Skeletal muscle satellite cell (primary cell): ENCODE measurements around the gene PSMC6.
"Not testable (repeated sequence)": the region's sequence is repeated elsewhere in the genome, so short reads cannot be mapped to it uniquely, and the experiment has no call there.

Experiments
- H3K27me3 ChIP-seq: 2 replicates; pipeline ENCODE4 v1.7.0; 2013; ENCODE audit warnings: low read length; ENCODE audit not compliant: control insufficient read depth, insufficient read depth
- H3K36me3 ChIP-seq: 2 replicates; pipeline ENCODE4 v1.7.0; 2013; ENCODE audit warnings: mild to moderate bottlenecking, control low read depth, low read length; ENCODE audit not compliant: insufficient read depth
- H3K4me1 ChIP-seq: 2 replicates; pipeline ENCODE4 v1.7.0; 2013; ENCODE audit warnings: low read length; ENCODE audit not compliant: control insufficient read depth, insufficient read depth
- H3K4me2 ChIP-seq: 2 replicates; pipeline ENCODE4 v1.7.0; 2013; ENCODE audit warnings: mild to moderate bottlenecking, low read length
- H3K4me3 ChIP-seq: 2 replicates; pipeline ENCODE4 v1.7.0; 2013; ENCODE audit warnings: low read length
- H3K9ac ChIP-seq: 2 replicates; pipeline ENCODE4 v1.7.0; 2013; ENCODE audit warnings: mild to moderate bottlenecking, low read depth, low read length, moderate library complexity
- H3K9me3 ChIP-seq: replicated peaks from 2 replicates; pipeline ENCODE4 v1.7.0; 2013; ENCODE audit warnings: mild to moderate bottlenecking, control low read depth, low read length

PSMC6 gene

DNA sequence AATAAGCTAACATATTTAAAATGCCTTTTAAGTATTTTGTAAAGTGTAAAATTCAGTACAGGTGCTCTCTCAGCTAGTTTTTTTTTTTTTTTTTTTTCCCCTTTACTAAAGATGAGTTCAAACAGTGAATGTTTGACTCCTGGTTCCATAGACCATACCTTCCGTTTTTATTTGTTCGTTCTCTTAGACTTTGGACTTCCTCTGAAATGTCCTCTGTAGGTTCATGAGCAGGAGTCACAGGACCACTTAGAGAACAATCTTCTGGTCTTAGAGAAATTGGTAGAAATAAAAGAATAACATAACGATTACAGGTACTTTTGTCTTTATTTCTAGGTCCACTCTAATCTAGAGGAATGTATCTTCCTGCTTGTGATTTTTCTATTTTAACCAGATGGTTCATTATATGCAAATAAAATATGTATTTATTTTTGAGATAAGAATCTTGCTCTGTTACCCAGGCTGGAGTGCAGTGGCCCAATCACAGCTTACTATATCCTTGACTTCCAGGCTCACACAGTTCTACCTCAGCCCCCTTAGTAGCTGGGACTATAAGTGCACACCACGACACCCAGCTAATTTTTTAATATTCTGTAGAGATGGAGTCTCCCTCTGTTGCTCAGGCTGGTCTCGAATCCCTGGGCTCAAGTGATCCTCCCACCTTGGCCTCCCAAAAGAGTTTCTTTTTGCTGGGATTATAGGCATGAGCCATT lies 48.8 kb downstream of the PSMC6 start:
- Histone ChIP-seq H3K9me3 (no peaks in the 10 kb centered on the region), H3K36me3 (peaks cover 6% of the 10 kb centered on the region), H3K4me3 (no peak overlapping the region), H3K4me1 (no peaks in the 10 kb centered on the region), H3K9ac (no peak overlapping the region), H3K27me3 (no peaks in the 10 kb centered on the region), H3K4me2 (no peak overlapping the region)

DNA sequence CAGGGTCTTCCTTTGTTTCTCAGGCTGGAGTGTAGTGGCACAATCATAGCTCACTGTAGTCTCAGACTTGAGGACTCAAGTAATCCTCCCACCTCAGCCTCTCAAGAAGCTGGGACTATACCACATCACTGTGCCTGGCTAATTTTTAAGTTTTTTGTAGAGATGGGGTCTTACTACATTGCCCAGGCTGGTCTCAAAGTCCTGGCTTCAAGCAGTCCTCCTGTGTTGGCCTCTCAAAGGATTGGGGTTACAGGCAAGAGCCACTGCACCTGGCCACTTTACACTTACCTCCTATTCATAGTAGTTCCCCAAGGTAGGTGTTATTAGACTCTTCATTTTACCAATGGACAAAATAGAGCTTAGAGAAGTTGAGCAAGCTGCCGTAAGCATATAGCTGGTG lies 52.1 kb downstream of the PSMC6 start:
- Histone ChIP-seq H3K9me3 (no peaks in the 10 kb centered on the region), H3K27me3 (no peaks in the 10 kb centered on the region), H3K4me1 (no peaks in the 10 kb centered on the region), H3K4me2 (no peak overlapping the region), H3K9ac (no peak overlapping the region), H3K4me3 (no peak overlapping the region), H3K36me3 (peaks cover 6% of the 10 kb centered on the region)

DNA sequence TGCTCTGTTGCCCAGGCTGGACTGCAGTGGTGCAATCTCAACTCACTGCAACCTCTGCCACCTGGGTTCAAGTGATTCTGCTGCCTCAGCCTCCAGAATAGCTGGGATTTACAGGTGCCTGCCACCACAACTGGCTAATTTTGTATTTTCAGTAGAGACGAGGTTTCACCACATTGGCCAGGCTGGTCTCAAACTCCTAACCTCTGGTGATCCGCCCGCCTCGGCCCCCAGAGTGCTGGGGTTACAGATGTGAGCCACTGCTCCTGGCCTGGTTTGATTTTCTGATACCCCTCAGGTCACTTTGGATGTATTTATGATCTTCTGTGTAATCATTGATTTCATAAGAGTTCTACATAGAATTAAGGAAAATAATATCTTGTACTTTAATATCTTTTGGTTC lies 55.9 kb downstream of the PSMC6 start:
- not testable (repeated sequence) for H3K4me2 ChIP-seq, H3K36me3 ChIP-seq, H3K4me1 ChIP-seq, H3K4me3 ChIP-seq, H3K9me3 ChIP-seq, H3K9ac ChIP-seq, H3K27me3 ChIP-seq

DNA sequence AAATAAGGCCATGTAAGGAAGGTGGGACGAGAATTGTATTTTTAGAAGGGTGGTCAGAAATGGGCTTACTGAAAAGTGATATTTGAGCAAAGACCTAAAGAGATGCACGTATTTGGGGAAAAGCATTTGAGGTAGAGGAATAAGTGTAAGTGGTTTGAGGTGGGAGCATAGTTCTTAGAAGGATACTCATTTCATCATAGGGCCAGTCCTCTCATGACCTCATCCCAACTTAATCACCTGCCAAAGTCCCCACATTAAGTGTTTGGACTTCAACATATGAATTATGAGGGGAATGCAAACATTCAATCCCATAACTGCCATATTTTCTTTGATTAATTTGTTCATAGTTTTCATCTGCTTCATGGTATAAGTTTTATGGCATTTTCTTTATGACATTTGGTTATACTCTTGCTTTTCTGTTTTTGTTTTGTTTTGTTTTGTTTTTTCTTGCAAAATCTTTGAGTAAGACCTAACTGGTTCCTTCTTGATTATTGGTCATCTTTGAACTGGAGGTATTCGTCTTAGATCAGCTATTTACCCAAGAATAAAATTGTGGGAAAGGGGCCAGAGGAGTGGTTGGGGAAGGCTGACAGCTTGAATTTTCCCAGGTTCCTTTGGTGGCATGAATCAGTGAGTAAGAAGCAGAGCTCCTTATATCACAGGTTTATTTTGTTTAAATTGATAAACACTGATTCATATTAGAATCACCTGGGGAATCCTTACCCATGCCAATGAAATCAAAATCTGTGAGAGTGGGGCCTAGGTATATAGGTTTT lies 60.2 kb downstream of the PSMC6 start:
- Histone ChIP-seq H3K9ac (no peak overlapping the region), H3K36me3 (peaks cover 14% of the 10 kb centered on the region), H3K4me2 (no peak overlapping the region), H3K4me3 (no peak overlapping the region), H3K4me1 (no peaks in the 10 kb centered on the region), H3K9me3 (no peaks in the 10 kb centered on the region), H3K27me3 (no peaks in the 10 kb centered on the region)

DNA sequence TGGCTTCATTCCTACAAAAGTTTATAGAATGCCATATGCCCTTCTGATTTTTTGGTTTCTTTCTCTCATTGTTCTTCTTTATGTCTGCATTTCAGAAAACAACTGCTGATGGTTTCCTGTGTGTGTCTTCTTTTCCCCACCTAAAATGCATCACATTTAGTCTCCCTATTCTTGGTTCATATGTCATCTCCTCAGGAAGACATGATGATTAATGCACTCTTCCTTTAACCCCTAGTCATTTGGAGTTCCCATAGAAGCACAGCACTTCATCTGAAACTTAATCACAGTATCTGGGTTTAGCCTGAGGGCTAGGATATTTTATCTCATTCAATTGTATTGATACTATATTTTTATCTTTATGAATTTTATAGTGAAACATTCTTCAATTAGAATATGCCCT lies 62.9 kb downstream of the PSMC6 start:
- H3K9me3 ChIP-seq: no peaks in the 10 kb centered on the region
- H3K9ac ChIP-seq: no peak overlapping the region
- no peaks in the 10 kb centered on the region for H3K27me3 ChIP-seq
- H3K4me3 ChIP-seq: no peak overlapping the region
- no peak overlapping the region for H3K4me2 ChIP-seq
- no peaks in the 10 kb centered on the region for H3K4me1 ChIP-seq
- peaks cover 24% of the 10 kb centered on the region for H3K36me3 ChIP-seq

DNA sequence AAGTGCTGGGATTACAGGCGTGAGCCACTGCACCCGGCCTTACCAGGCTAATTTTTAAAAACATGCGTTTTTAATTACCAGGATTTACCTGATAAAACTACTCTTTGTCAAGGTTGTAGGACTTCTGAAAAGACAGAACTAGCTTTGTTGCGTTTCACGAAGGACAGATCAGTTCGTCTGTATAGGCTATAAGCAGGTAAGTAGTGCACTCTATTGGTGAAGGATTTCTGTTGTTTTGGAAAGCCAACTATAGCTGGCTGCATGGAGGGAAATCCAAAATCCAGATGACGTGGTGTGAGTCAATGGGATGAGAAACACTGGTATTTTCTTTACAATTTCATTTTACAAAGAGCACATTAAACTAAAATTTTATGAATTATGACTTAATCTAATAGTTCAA lies 69.8 kb downstream of the PSMC6 start:
- Histone ChIP-seq H3K4me2 (no peak overlapping the region), H3K4me3 (no peak overlapping the region), H3K9me3 (no peaks in the 10 kb centered on the region), H3K4me1 (peaks cover 9% of the 10 kb centered on the region), H3K36me3 (peaks cover 70% of the 10 kb centered on the region), H3K9ac (no peak overlapping the region), H3K27me3 (no peaks in the 10 kb centered on the region)
